ENCODE measurements around the gene DUT.

The DUT gene

DNA sequence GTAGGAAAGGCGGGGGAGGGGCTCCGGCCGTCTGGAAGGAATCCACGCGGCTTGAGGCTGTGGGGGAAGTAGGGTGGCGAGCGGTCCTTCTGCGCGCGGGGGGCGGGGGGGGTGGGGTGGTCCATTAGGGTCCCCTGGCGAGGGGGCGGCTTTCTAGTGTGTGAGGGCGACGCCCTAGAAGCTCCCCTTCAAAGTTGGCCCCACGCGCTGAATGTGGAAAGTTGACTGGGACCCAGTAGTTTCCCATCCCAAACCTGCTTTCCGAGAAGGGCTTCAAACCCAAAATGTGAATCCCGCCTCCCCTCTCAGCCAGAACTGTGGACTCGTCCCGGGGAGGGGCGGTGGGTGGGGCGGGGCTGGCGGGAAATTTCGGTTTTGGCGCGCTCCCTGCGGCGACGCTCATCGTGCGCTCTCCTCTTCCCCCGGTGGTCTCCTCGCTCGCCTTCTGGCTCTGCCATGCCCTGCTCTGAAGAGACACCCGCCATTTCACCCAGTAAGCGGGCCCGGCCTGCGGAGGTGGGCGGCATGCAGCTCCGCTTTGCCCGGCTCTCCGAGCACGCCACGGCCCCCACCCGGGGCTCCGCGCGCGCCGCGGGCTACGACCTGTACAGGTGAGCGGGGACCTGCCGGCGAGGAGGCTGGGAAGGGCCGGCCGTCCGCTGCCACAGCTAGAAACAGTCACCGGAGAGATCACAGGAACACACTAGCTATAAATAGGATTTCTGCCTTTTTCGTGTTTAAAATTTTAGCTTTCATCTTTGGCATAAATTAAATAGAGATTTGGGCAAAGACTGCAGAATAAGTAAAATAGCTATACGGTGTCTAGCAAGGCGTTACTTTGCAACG, 790 bp downstream of the DUT start:
- DNase-seq = peak; percentile 72 to 75

DNA sequence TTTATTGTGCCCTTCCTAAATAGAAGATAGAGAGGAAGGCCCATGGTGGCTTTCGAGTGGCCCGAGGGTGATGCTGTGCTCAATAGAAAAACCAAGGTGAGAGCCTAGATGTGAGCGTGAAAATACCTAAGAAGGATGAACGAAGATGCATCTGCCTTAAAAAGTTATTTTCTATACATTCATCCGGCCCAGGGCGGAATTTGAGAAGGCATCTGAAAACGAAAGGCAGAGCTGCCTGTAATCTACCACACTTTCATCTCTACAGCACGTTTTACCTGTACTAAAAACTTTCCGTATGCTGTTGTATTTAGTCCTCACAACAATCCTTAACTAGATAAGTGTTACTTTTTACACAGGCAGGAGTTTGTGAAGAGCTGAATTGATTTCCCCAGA, 1.4 kb downstream of the DUT start:
- no peak for DNase-seq

- no peak for DNase-seq
These were observed 2.3 kb downstream of the DUT start for GRCh38 chr15:48333540-48333939.

DNA sequence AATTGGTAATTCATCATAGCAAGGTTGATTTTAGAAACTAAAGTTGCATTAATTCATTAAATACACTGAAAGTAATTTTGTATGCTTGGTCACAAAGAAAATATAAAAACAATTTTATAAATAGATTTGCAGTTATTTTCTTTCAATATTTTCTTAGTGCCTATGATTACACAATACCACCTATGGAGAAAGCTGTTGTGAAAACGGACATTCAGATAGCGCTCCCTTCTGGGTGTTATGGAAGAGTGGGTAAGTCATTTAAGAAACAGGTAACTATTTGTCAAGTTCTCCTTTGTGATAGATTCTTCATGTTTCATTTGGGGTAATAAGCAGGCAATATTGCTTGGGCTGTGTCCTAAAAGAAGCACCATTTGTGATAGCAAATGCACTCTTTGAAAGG, 3.0 kb downstream of the DUT start:
- no peak for DNase-seq

GRCh38 chr15:48336940-48337339, 5.7 kb downstream of the DUT start:
- no peak for DNase-seq

- no peak for DNase-seq
These were observed 6.4 kb downstream of the DUT start for GRCh38 chr15:48337607-48338006.

DNA sequence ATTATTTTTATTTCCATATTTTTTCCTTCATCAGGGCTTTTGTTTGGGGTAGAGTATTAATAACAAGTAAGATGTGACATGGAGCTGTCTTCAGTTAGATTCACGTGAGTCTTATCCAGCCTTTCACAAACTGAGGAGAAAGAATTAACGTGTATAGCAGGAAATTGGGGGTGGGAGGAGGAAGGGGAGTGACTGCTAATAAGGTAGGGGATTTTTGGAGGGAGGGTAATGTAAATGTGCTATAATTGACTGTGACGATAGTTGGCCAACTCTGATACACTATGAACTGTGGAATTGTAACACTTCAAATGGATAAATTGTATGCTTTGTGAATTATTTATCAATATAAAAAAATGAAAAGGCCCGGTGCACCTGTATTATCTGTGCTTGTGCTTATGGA, 8.9 kb downstream of the DUT start:
- DNase-seq = no peak

DNA sequence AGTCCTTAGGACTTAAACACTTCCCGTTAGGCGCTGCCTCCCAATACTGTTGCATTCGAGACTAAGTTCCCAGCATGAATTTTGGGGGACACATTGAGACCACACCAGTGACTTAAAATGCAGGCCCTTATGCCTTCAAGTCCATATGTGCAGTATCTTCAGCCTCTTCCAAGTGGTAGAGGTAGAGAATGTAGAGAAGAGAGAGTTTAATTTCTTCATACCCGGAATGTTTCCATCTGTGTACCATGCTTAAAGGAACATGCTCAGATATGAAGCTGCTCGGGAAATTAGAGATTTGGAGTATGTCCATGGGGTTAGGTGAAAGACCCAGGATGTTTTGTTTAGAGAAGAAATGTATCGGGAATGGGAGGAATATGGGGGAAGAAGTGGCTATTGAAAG, 12.6 kb downstream of the DUT start:
- no peak for DNase-seq

DNA sequence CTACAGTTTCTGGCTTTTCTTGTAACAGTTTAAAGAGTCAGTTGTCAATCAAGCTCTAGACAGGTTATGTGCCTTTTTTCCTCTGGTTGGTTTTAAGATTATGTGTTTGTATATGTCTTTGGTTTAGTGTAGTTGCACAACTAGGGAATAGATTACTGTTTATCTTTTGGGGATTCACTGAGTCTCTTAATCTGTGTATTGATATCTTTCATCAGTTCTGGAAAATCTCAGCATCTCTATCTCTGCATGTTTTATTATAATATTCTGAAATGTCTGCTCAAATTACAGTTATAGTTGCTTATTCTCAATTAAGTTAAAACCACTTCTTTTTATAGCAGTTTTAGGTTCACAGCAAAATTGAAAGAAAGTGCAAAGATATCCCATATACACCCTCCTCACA, 14.3 kb downstream of the DUT start:
- DNase-seq = no peak

- peak; percentile 18 to 22 for DNase-seq
These were observed 21.3 kb downstream of the DUT start for GRCh38 chr15:48352474-48353072.

DNA sequence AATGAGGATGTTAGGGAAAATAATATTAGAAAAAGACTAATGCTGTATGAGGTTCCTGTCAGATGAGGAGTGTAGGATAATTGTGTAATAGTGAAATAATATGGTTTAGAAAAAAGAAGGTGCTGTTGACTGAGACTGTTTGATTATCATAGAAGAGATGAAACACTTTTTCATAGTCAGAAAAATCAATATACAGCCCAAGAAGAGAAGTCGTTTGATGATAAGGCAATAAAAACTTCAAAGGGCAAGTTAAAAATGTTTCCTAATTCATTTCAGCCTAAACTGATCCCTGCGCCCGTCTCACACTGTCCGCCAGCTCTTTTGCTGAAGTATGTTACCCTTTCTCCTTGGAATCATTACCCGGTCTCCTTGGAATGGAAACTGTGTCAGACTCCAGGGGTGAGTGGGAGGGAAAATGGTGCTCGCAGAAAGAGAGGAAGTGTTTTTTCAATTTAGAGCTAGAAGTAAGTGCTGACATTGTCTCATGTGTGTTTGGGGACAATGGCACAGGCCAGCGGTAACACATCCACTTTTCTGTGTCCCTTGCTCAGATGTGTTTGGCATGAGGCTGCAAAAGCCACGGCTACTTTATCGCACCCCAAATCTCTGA, 23.6 kb downstream of the DUT start:
- DNase-seq = no peak

GRCh38 chr15:48355377-48355776, 24.1 kb downstream of the DUT start:
- no peak for DNase-seq

DNA sequence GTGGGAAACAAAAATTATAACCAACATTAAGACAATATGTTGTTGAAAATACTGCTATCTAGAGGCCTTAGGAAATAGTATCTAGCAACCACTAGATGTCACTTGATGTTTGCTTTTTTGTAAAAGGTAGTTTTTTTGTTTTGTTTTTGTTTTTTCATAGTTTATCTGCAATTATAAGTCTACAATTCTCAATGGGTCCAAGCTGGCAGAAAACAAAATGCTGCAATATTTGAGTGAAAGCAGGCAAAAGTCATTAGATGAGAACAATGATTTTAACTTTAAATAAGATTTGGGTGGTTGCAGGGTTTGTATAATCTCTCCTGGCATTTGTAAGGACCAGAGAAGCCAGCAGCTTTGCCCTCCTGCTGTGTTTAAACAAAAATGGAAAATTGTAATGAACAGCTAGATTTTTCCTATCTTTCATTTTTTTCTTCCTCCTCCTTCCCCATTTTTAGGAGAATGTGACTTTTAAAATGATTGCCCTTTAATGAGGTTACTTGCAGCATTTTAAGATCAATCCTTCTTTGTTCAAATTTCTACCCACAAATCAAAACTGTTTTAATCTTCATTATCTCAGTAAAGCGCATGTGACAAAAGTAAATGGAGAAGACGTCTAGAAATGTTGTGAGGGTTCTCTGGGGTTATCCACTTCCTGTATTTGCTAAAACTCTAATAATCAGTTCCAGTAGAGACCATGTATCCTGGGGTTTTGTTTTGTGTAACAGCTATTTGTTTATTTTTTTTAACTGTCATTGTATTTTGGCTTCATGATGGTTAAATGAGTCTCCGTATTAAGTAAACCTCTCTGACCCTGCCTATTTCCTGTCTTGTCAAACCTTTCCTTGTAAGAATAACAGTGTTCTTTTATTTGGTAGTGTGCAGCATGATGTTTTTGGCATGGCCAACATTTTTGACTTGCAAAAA, 27.3 kb downstream of the DUT start:
- DNase-seq = no peak

DNA sequence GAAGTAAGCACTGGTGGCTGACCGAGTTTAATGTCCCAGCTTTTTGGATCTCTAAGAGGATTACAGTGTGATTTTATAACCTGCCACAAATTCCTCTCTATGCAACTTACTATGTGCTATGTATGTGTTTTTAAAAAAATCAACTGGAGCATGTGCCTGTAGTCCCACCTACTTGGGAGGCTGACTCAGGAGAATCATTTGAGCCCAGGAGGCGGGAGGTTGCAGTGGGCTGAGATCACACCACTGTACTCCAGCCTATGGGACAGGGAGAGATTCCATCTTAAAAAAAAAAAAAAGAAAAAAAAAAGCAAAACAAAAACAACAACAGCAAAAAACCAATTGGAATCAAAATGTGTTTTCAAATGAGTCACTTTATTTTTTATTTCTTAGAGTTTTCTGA, 29.6 kb downstream of the DUT start:
- DNase-seq = no peak

DNA sequence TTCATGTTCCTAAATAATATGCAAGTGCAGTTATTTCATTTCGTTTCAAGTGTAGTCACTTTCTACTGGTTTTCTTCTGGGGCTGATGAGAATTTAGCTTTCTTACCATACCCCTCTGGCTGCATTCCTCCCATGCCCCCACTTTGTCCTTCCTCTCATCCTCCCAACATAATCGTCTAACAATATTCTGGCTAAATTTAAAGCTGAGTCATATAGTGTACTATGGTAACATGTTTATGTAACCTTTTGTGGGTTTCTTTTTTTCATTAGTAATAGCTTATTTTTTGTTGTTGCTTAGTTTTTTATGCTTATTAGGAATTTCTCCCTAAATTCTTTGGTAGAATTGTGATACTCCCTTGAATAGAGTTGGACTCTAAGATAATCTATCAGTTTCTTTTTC, 30.5 kb downstream of the DUT start:
- DNase-seq = no peak

- no peak for DNase-seq
These were observed 32.2 kb downstream of the DUT start for GRCh38 chr15:48363474-48363873.

- DNase-seq = no peak
These were observed 34.3 kb downstream of the DUT start for GRCh38 chr15:48365575-48365974.

DNA sequence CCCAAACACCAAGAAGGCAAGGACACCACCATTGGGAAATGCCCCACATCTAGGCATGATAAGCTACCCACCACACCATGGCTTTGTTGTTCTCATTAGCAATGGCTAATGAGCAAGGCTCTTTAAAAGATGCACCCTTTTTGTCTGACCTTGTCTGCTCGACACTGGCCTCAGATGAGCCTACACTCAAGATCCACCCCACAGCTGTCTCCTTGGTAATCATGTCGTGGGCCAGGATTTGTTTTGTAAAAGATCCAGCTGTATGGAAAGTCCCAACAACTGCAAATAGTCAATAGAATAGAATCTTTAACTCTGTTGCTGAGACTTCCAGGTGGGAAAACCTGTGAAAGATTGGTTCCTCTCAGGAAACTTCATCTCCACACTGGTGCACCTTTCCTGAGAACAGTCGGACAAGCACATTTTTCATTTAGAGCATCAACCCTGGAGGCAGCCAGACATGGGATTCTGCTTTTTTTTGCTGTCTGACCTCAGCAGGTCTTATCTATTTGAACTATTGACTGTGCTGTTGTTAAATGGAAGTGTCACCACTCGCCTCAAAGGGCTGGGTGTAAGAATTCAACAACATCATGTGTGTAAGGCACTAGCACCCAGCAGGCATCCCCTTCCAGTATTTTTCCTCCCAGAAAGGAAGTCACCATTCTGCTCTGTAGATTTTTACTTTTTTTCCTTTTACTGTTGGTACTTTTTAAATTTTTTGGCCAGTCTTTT, 35.5 kb downstream of the DUT start:
- DNase-seq = no peak

- no peak for DNase-seq
These were observed 36.3 kb downstream of the DUT start for GRCh38 chr15:48367483-48367882.

GRCh38 chr15:48370460-48370859, 39.2 kb downstream of the DUT start:
- DNase-seq = no peak

DNA sequence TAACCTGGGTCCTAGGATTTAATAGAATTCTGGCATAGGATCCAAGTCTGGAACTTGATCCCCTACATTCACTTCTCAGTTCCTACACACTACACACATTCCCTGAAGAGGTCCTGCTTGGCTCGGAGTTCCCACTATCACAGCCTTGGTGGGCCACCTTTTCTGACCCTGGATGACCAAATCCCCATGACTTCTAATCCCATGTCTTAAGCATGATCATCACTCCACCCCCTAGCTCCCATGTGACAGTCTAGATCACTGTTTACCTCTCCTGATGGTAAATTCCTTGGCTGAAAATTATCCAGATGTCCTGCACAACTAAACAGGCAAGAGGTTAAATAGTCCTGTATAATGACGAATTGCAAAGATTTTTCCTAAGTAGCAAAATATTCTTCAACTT, 40.3 kb downstream of the DUT start:
- no peak for DNase-seq

- DNase-seq = no peak
These were observed 40.7 kb downstream of the DUT start for GRCh38 chr15:48371961-48372360.
